Sigmoid colon (tissue), 7 donors: ENCODE results near the gene PRDX1. TPM values are rescaled to one million over a fixed set of nuclear protein-coding genes. Genes with fewer than 3 reads are reported as not detected.

Source experiments
- DNase-seq: peaks from one replicate; pipeline ENCODE4 v3.0.0-alpha.2; 2019
- H3K27ac ChIP-seq, 4 donors: fragments of 200-600 bp; sonication (generic); one replicate each; pipeline ENCODE4 v1.5.1; 2016 to 2019; ENCODE audit warnings: mild to moderate bottlenecking in 1 of 4
- H3K27me3 ChIP-seq, 3 donors: fragments of 200-600 bp; sonication (generic); one replicate each; pipeline ENCODE4 v1.5.1; 2019; ENCODE audit warnings: mild to moderate bottlenecking in 1 of 3
- H3K36me3 ChIP-seq, 4 donors: fragments of 200-600 bp; sonication (generic); one replicate each; pipeline ENCODE4 v1.5.1; 2016 to 2019
- H3K4me1 ChIP-seq, 4 donors: fragments of 200-600 bp; sonication (generic); one replicate each; pipeline ENCODE4 v1.5.1; 2017 to 2019
- H3K4me3 ChIP-seq, 4 donors: fragments of 200-600 bp; sonication (generic); one replicate each; pipeline ENCODE4 v1.5.1; 2017 to 2019; ENCODE audit warnings: mild to moderate bottlenecking in 2 of 4, moderate library complexity in 1 of 4
- H3K9me3 ChIP-seq, 4 donors: fragments of 200-600 bp in 3 of 4; sonication (generic) in 3 of 4; one replicate each; pipeline versions ENCODE4 v1.5.1 to v1.6.1; 2013 to 2019
- EP300 ChIP-seq, 4 donors: sonication (generic); formaldehyde crosslinking; IDR thresholded peaks; one replicate each; pipeline ENCODE4 v1.6.1; 2017; ENCODE audit warnings: antibody characterized with exemption in 4 of 4
- POLR2A ChIP-seq, 2 donors: fragments of 450-650 bp; IDR thresholded peaks; one replicate each; pipeline ENCODE4 v1.6.1; 2016; ENCODE audit warnings: antibody characterized with exemption in 2 of 2, mild to moderate bottlenecking in 2 of 2, moderate library complexity in 2 of 2
- POLR2AphosphoS5 ChIP-seq, 4 donors: sonication (generic); formaldehyde crosslinking; IDR thresholded peaks; one replicate each; pipeline ENCODE4 v1.6.1; 2017; ENCODE audit warnings: antibody characterized with exemption in 4 of 4
- WGBS, 2 donors: extraction: QIAGEN DNeasy Blood & Tissue Kit; methylation state at CpG; one replicate each; pipeline ENCODE4 v1.1.7; 2013; 5-methylcytosine and 5-hydroxymethylcytosine counted together
- intact Hi-C: fragments of 100-400 bp; cut with DNase I; formaldehyde crosslinking; loops from one replicate; pipeline ENCODE4 v1.15.1; 2023
- polyA plus RNA-seq, 3 donors: library from polyadenylated mRNA; stranded (reverse); fragments of 200-250 nt; gene quantifications; one replicate each; pipeline ENCODE4 v1.2.3, GENCODE V29; 2013
- total RNA-seq, 4 donors: library from RNA; depleted of rRNA; stranded (reverse); fragments of >200 nt; gene quantifications; one replicate each; pipeline ENCODE4 v1.1.0, GENCODE V29; 2016
- TF ChIP-seq, protein P1 (sequence below), 4 experiments: fragments of 450-650 bp in 3 of 4; fragments of 200-600 bp in 1 of 4; IDR thresholded peaks; one replicate each; pipeline ENCODE4 v1.5.1; 2016 to 2019; ENCODE audit warnings: antibody characterized with exemption in 4 of 4, mild to moderate bottlenecking in 3 of 4, moderate library complexity in 2 of 4
- donor health status: healthy with polysubstance abuse.
- donor health status: Bipolar disorder and iron deficiency.
- donor health status: healthy.

Gene PRDX1
- total and polyA plus RNA-seq, 7 donors: 169 to 661 (median 257) TPM

DNA sequence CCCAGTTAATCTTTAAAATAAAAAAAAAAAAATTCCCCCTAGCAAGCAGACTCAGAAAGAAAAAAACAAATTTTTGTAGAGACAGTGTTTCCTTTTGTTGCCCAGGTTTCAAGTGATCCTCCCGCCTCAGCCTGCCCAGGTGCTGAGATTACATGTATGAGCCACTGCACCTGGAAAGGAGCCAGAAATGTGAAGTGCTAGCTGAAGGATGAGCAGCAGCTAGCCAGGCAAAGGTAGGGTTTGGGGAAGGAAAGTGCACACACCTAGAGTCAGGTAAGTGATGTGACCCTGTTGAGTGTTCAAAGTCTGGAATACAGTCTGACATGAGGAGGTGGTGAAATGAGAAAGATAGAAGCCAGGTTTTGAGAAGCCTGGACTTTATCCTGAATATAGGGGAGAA is 30.6 kb upstream of the PRDX1 start:
- intact Hi-C loops: no loop called here

GRCh38 chr1:45551684-45552083 is 30.0 kb upstream of the PRDX1 start:
- peaks cover 0 to 21% (median 0%) of the 10 kb centered on the region in 4 donors for H3K36me3 ChIP-seq
- H3K4me3 ChIP-seq: peak overlapping the region; percentile 39 to 77 (median 64)
- no peaks in the 10 kb centered on the region for H3K27me3 ChIP-seq
- WGBS, 2 donors: 6 to 7% methylated on average over 3 of the region's 3 CpGs
- peak overlapping the region; percentile 73 to 89 (median 82) for H3K27ac ChIP-seq
- intact Hi-C loops: loop anchor here (2.0 kb wide), 2 partner anchors 29 to 51 kb away; partner anchors contain the start of genes CCDC163 and MMACHC
- H3K9me3 ChIP-seq: no peaks in the 10 kb centered on the region
- no peak for TF ChIP-seq POLR2A (IDR thresholded peaks at IDR 0.05)
- TF ChIP-seq, protein P1, sequence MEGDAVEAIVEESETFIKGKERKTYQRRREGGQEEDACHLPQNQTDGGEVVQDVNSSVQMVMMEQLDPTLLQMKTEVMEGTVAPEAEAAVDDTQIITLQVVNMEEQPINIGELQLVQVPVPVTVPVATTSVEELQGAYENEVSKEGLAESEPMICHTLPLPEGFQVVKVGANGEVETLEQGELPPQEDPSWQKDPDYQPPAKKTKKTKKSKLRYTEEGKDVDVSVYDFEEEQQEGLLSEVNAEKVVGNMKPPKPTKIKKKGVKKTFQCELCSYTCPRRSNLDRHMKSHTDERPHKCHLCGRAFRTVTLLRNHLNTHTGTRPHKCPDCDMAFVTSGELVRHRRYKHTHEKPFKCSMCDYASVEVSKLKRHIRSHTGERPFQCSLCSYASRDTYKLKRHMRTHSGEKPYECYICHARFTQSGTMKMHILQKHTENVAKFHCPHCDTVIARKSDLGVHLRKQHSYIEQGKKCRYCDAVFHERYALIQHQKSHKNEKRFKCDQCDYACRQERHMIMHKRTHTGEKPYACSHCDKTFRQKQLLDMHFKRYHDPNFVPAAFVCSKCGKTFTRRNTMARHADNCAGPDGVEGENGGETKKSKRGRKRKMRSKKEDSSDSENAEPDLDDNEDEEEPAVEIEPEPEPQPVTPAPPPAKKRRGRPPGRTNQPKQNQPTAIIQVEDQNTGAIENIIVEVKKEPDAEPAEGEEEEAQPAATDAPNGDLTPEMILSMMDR (IDR thresholded peaks at IDR 0.05): no peak
- no peak for TF ChIP-seq POLR2AphosphoS5 (IDR thresholded peaks at IDR 0.05)
- no peak for TF ChIP-seq EP300 (IDR thresholded peaks at IDR 0.05)
- H3K4me1 ChIP-seq: peaks cover 0 to 16% (median 14%) of the 10 kb centered on the region in 4 donors
- no peak for DNase-seq

More for the DNA sequence above, 30.6 kb upstream of the PRDX1 start:
- Histone ChIP-seq H3K9me3 (no peaks in the 10 kb centered on the region), H3K27me3 (no peaks in the 10 kb centered on the region), H3K27ac (no peak overlapping the region), H3K4me1 (peaks cover 0 to 17% (median 14%) of the 10 kb centered on the region in 4 donors), H3K36me3 (peaks cover 0 to 21% (median 0%) of the 10 kb centered on the region in 4 donors), H3K4me3 (no peak overlapping the region)
- DNase-seq: peak; percentile 67
- TF ChIP-seq, protein P1 (IDR thresholded peaks at IDR 0.05): no peak
- TF ChIP-seq POLR2AphosphoS5 (IDR thresholded peaks at IDR 0.05): no peak
- TF ChIP-seq EP300 (IDR thresholded peaks at IDR 0.05): no peak
- no peak for TF ChIP-seq POLR2A (IDR thresholded peaks at IDR 0.05)
- 16 to 60% methylated on average over 1 of the region's 1 CpG for WGBS, 2 donors

GRCh38 chr1:45550401-45551351 is 29.0 kb upstream of the PRDX1 start, which contains the start of gene AKR1A1:
TSS of gene AKR1A1 (plus strand) at chr1:45550826. CDS start at chr1:45561795, 10,969 bp downstream.
- WGBS, 2 donors: 4 to 5% methylated on average over 47 of the region's 47 CpGs
- H3K4me3 ChIP-seq: peak within 1 kb of the TSS; percentile 39 to 77 (median 64)
- H3K4me1 ChIP-seq: peaks cover 0 to 16% (median 14%) of the 10 kb centered on the region in 4 donors
- no peaks in the 10 kb centered on the region for H3K27me3 ChIP-seq
- peak; percentile 38 to 84 (median 80) for TF ChIP-seq POLR2AphosphoS5 (IDR thresholded peaks at IDR 0.05)
- TF ChIP-seq EP300 (IDR thresholded peaks at IDR 0.05): peak in 1 of 4 donors; percentile 44
- peak in 1 of 2 donors; percentile 54 for TF ChIP-seq POLR2A (IDR thresholded peaks at IDR 0.05)
- TF ChIP-seq, protein P1 (IDR thresholded peaks at IDR 0.05): peak in 2 of 4 experiments; percentile 13 to 42
- DNase-seq: peak; percentile 91
- H3K36me3 ChIP-seq: peaks cover 0 to 14% (median 0%) of the 10 kb centered on the region in 4 donors
- intact Hi-C loops: loop anchor here (2.0 kb wide), 2 partner anchors 28 to 50 kb away; partner anchors contain the start of genes CCDC163 and MMACHC
- no peaks in the 10 kb centered on the region for H3K9me3 ChIP-seq
- peak within 1 kb of the TSS; percentile 73 to 89 (median 82) for H3K27ac ChIP-seq

GRCh38 chr1:45545553-45546310 is 24.0 kb upstream of the PRDX1 start:
- intact Hi-C loops: no loop called here
- TF ChIP-seq POLR2AphosphoS5 (IDR thresholded peaks at IDR 0.05): no peak
- TF ChIP-seq EP300 (IDR thresholded peaks at IDR 0.05): no peak
- TF ChIP-seq, protein P1 (IDR thresholded peaks at IDR 0.05): no peak
- no peak for TF ChIP-seq POLR2A (IDR thresholded peaks at IDR 0.05)

More at GRCh38 chr1:45545553-45546310, 24.0 kb upstream of the PRDX1 start:
- no peaks in the 10 kb centered on the region for H3K27me3 ChIP-seq
- H3K4me1 ChIP-seq: peaks cover 0 to 4% (median 0%) of the 10 kb centered on the region in 4 donors
- no peak overlapping the region for H3K27ac ChIP-seq
- H3K9me3 ChIP-seq: no peaks in the 10 kb centered on the region
- no peak for DNase-seq
- no peak overlapping the region for H3K4me3 ChIP-seq
- H3K36me3 ChIP-seq: no peaks in the 10 kb centered on the region
- 81 to 90% methylated on average over 7 of the region's 7 CpGs for WGBS, 2 donors
